GM12892 (cell line): ENCODE data around the gene CYTL1.

Experiments used
- DNase-seq: peaks from one replicate; pipeline ENCODE4 v3.0.0; 2011; ENCODE audit not compliant: insufficient read length
- FAIRE-seq: peaks from 2 replicates; lab custom pipeline; 2011; peaks lifted over from hg19 to GRCh38; lab: Jason Lieb, UNC
- POLR2A ChIP-seq: IDR thresholded peaks from 2 replicates; pipeline ENCODE4 v1.6.1; 2011; ENCODE audit warnings: low read depth, low read length, control low read depth
- POLR2AphosphoS5 ChIP-seq: IDR thresholded peaks from 2 replicates; pipeline ENCODE4 v1.6.1; 2011; ENCODE audit warnings: low read depth, low read length, control low read depth
- TAF1 ChIP-seq: IDR thresholded peaks from 2 replicates; pipeline ENCODE4 v1.6.1; 2011; ENCODE audit warnings: low read depth, mild to moderate bottlenecking, control low read depth, low read length, borderline replicate concordance

Gene CYTL1

DNA sequence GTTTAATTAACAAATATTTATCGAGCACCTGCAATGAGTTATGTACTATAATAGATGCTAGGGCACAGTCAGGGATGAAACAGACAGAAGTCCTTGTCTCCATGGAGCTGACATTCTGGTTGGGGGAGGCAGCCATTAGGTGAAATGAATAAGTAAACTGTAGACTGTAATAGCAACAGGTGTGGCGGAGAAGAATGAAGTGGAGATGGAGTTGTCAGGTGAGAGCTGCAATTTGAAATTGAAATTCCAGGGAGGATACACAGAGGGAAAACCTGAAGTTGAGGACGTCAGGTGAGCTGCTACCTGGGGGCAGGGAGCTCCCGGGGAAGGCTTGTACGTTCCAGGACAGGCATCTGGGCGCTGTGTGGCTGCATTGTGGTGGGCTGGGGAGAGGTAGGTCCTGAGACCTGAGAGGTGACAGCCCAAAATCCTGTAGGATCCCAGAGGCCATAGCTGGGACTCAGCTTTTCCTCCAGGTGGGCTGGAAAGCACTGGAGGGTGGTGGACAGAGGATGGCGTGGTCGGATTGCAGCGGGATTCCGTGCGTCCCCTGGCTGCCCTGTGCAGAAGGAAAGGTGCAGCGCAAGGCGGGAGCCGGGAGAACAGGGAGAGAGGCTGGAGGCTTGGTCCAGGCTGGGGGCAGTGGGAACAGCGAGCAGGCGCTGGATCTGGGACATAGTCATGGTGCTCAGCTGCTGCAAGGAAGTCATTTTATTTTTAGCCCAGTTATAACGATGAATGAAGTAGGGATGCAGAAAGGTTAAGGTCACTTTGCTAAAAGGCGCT, 24.8 kb downstream of the CYTL1 start:
- FAIRE-seq (no peak), DNase-seq (no peak)
- TF ChIP-seq POLR2AphosphoS5, result no peak
- TF ChIP-seq TAF1, result no peak
- TF ChIP-seq POLR2A, result no peak

DNA sequence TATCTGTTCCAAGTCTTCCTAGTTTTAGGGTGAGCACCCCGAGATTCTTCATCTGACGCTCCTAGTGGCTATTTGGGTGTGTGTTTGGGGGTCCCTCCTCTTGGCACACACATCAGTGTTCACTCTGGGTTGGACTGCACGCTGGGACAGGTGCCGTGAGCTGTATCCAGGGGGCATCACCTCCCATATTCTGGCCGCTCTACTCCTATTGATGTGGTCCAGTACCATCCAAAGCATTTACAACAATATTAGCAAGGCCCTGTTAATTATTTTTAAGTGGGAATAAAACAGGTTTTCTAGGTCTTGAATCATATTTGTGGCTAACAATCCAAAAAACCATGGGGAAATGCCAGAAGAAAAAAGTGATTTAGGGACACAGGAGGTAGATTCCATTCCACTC, 26.4 kb downstream of the CYTL1 start:
- TF ChIP-seq POLR2AphosphoS5, result no peak
- no peak for TF ChIP-seq POLR2A
- DNase-seq (no peak), FAIRE-seq (no peak)

- DNase-seq, result no peak
- TF ChIP-seq TAF1, result no peak
- TF ChIP-seq POLR2A, result no peak
- no peak for TF ChIP-seq POLR2AphosphoS5
- no peak for FAIRE-seq
These were observed 27.6 kb downstream of the CYTL1 start for GRCh38 chr4:4991541-4992099.

- TF ChIP-seq POLR2A (no peak), TAF1 (no peak), POLR2AphosphoS5 (no peak)
- DNase-seq (no peak), FAIRE-seq (no peak)
These were observed 28.3 kb downstream of the CYTL1 start for GRCh38 chr4:4990857-4991540.

- FAIRE-seq (no peak), DNase-seq (no peak)
- TF ChIP-seq POLR2A (no peak), POLR2AphosphoS5 (no peak), TAF1 (no peak)
These were observed 28.9 kb downstream of the CYTL1 start for GRCh38 chr4:4990329-4990728.

- no peak for FAIRE-seq
- TF ChIP-seq POLR2AphosphoS5, result no peak
- TF ChIP-seq TAF1, result no peak
- no peak for TF ChIP-seq POLR2A
- no peak for DNase-seq
These were observed 30.1 kb downstream of the CYTL1 start for GRCh38 chr4:4989083-4989622.

- TF ChIP-seq POLR2A (no peak), POLR2AphosphoS5 (no peak), TAF1 (no peak)
- DNase-seq (no peak), FAIRE-seq (no peak)
These were observed 31.6 kb downstream of the CYTL1 start for GRCh38 chr4:4987656-4988055.

DNA sequence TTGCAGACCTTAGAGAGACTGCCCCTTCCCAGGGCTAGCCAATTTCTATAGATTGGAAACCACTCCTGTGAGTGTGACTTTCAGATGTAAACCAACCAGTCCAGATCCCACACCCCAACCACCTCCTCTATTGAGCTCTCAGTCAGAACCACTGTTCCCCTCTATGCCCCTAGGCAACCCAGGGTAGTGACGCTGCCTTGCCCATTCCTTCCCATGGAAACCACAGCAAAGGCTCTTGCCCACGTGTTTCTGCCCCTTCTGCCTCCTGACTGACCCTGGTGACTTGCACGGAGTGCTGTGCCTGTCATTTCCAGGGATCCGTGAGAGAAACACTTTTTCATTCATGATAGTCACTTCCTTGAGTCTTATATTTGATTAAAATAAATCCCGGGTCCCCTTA, 32.4 kb downstream of the CYTL1 start:
- FAIRE-seq, result no peak
- no peak for DNase-seq

DNA sequence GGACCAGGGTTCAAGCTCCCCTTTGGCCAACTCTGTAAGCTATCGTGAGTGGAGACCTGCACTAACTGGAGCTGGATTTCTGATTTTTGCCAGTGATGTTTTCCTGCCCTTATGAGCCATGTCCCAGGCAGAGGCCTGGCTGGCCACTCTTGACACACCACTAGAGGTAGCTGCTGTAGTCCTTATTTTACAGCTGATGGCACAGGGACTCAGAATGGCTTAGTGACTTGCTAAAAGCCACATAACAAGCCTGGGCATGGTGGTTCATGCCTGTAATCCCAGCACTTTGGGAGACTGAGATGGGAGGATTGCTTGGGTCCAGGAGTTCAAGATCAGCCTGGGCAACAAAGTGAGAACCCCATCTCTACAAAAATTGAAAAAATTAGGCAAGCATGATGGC, 33.4 kb downstream of the CYTL1 start:
- FAIRE-seq, result no peak
- TF ChIP-seq POLR2A (no peak), POLR2AphosphoS5 (no peak), TAF1 (no peak)
- no peak for DNase-seq

More for the DNA sequence above, 32.4 kb downstream of the CYTL1 start:
- TF ChIP-seq POLR2A, result no peak
- no peak for TF ChIP-seq TAF1
- TF ChIP-seq POLR2AphosphoS5, result no peak

DNA sequence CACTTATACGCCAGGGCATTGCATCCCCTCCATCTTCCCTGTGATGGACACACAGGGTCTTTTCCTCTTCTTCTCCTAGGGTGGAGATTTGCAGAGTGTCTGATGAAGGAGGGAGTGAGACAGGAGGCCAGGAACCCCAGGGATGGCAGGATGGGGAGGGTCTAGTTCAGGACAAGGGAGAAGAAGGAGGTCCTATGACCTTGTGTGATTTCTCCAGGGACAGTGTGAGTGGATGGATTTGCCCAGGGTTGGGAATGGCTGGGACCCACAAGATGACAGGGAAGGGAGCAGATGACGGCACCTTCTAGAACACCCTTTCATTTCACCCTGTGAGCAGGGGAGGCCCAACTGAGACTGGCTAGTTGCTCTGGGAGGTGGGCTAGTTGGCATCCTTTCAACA, 34.2 kb downstream of the CYTL1 start:
- FAIRE-seq (no peak), DNase-seq (no peak)
- no peak for TF ChIP-seq TAF1
- TF ChIP-seq POLR2AphosphoS5, result no peak

GRCh38 chr4:4984186-4984585, 35.1 kb downstream of the CYTL1 start:
- no peak for FAIRE-seq
- no peak for DNase-seq
- no peak for TF ChIP-seq POLR2AphosphoS5
